ENCODE results near the gene ATXN1. TPM values are rescaled to one million over a fixed set of nuclear protein-coding genes. Genes with fewer than 3 reads are reported as not detected.

ATXN1 gene
- total and polyA plus RNA-seq, 2 of the 13 experiments (the other 11 are each of a cell fraction or from before 2014, with no cell fraction given), result 20.7 to 39.5 TPM

- no peak for TF ChIP-seq ZNF513 (CRISPR knock-in tag; conservative IDR thresholded peaks at IDR 0.05)
- TF ChIP-seq ZFP41 (CRISPR knock-in tag; IDR thresholded peaks at IDR 0.05; ENCODE audit: borderline replicate concordance), result no peak
- no peak for TF ChIP-seq PAX8 (CRISPR knock-in tag; IDR thresholded peaks at IDR 0.05; ENCODE audit: borderline replicate concordance)
- TF ChIP-seq SOX5 (CRISPR knock-in tag; IDR thresholded peaks at IDR 0.05; ENCODE audit: borderline replicate concordance), result no peak
- TF ChIP-seq RAD51 (IDR thresholded peaks at IDR 0.05; ENCODE audit: borderline replicate concordance), result no peak
- no peak for TF ChIP-seq ZNF652 (CRISPR knock-in tag; IDR thresholded peaks at IDR 0.05; ENCODE audit: borderline replicate concordance, low read depth)
- TF ChIP-seq REPIN1 (CRISPR knock-in tag; IDR thresholded peaks at IDR 0.05; ENCODE audit: borderline replicate concordance, low read depth), result no peak
- no peak for TF ChIP-seq ZKSCAN8 (CRISPR knock-in tag; IDR thresholded peaks at IDR 0.05; ENCODE audit: borderline replicate concordance)
- TF ChIP-seq PHF20 (CRISPR knock-in tag; IDR thresholded peaks at IDR 0.05), result no peak
- no peak for TF ChIP-seq TOPORS (CRISPR knock-in tag; IDR thresholded peaks at IDR 0.05)
- no peak for TF ChIP-seq ZNF574 (CRISPR knock-in tag; IDR thresholded peaks at IDR 0.05)
- TF ChIP-seq THYN1 (CRISPR knock-in tag; IDR thresholded peaks at IDR 0.05; ENCODE audit: borderline replicate concordance, low read depth), result no peak
Measured at GRCh38 chr6:16490616-16491015, 270.6 kb downstream of the ATXN1 start (continued).
